ENCODE measurements around the gene NFKBIB.
A peak's percentile ranks its signal among the peaks of the same experiment; 100 is the strongest.
"Not testable (repeated sequence)": the region's sequence is repeated elsewhere in the genome, so short reads cannot be mapped to it uniquely, and the experiment has no call there.

Gene NFKBIB, protein sequence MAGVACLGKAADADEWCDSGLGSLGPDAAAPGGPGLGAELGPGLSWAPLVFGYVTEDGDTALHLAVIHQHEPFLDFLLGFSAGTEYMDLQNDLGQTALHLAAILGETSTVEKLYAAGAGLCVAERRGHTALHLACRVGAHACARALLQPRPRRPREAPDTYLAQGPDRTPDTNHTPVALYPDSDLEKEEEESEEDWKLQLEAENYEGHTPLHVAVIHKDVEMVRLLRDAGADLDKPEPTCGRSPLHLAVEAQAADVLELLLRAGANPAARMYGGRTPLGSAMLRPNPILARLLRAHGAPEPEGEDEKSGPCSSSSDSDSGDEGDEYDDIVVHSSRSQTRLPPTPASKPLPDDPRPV

DNA sequence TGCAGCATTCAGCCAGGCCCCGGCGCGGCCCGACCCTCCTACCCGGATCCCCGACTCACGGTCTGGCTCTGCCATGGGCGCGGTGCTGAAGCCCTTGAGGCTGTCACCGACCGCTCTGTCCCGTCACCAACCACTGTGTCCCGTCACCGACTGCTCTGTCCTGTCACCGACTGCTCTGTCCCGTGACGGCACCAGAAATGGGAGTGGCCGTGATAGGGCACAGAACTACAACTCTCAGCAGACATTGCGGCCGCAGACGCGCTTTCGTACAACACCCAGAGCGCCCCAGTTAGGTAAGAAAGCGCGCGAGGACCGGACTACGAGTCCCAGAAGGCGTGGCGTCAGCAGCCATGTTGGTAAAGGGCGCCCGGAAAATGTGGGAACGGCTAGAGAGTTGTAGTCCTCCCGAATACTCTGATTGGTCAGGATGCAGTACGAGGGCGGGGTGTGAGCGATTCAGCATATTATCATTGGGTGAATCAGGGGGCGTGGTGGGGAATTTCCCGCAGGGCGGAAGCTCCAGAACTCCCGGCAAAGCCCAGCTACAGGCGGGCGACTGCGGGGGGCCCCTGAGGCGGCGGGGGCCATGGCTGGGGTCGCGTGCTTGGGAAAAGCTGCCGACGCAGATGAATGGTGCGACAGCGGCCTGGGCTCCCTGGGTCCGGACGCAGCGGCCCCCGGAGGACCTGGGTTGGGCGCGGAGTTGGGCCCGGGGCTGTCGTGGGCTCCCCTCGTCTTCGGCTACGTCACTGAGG lies at the start of gene NFKBIB, which contains the start of gene SIRT2:
Gene NFKBIB (plus strand): TSS at position 523 of the 755 bp plus-strand sequence. CDS start 64 bp downstream, at position 587.
Gene SIRT2 (minus strand): TSS at position 172 of the 755 bp plus-strand sequence. CDS start 97 bp downstream, at position 75.
- DNase-seq = peak; percentile 100

DNA sequence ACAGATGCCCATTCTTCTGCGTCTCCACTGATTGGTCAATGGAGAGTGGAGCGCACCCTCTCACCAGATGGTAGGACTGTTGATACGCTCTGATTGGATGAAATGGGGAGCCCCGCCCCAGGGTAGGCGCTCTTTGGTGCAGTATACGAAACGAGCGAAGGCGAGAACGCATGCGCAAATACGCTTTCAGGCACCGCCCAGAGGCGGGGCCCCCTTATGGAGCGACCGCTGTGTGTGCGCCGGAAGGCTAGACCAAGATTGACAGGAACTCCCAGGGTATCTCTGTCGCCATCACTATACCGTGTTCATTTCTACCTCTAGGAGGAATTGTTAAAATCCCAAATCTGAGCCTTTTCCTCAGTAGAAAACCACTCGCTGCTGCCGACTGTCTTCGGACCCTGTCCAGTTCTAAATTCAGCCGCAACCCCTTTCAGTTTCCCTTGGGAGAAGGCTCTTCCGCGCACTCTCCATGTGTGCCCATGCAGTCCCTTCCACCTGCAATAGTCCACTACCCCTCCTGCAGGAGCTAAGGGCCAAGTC lies 49.3 kb upstream of the NFKBIB start:
- peak; percentile 100 for DNase-seq

DNA sequence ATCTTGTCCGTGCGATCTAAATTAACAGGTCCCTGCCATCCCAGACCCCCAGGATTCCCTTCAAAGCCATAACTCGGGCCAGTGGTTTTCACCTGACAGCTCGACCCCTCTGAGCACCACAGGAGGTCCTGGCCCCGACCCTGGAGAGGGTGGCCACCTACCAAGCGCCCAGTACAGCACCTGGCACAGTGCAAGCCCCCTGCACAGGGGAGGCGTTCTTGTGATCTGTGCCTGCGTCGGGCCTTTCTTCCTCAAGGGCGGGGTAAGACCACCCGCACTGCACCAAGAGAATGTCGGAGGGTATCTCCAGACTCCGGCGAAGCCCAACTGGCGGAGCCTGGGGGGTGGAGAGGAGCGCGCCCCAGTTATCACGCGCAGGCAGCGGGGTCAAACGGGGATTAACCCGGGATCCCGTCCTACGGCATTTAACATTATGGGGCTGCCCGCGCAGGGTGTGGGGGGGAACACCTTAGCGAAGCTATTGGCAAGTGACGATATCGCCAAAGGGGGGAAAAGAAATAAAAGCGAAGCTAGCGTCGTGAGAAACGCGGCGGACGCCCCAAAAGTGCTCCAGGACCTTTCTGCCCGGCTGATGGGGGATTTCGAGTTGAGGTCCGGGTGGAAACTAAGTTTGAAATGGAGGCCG lies 48.7 kb upstream of the NFKBIB start:
- DNase-seq = peak; percentile 66

DNA sequence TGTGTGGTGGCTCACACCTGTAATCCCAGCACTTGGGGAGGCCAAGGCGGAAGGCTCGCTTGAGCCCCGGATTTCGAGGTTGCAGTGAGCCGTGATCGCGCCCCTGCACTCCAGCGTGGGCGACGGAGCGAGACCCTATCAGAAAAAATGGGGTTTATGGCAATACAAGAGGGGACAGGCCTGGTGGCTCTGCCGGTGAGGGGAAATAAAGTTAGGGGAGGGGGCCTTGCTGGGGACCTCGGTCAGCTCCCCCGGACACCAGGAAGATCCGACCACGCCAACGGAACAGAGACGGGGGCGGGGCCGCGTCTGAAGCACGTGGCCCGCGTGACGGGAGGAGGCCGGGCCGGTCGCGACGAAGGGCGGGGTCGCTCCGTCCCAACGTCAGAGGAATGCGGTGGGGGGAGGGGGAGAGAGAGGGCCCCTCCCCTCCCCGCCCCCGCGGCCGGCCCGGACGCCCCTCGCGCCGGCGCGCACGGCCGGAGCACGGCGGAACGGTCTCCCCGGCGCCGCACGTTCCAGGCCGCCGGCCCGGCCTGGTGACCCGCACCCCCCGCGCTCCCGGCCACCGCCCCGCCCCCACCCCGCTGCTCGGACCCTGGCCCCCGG lies 48.0 kb upstream of the NFKBIB start:
- DNase-seq = peak; percentile 98

DNA sequence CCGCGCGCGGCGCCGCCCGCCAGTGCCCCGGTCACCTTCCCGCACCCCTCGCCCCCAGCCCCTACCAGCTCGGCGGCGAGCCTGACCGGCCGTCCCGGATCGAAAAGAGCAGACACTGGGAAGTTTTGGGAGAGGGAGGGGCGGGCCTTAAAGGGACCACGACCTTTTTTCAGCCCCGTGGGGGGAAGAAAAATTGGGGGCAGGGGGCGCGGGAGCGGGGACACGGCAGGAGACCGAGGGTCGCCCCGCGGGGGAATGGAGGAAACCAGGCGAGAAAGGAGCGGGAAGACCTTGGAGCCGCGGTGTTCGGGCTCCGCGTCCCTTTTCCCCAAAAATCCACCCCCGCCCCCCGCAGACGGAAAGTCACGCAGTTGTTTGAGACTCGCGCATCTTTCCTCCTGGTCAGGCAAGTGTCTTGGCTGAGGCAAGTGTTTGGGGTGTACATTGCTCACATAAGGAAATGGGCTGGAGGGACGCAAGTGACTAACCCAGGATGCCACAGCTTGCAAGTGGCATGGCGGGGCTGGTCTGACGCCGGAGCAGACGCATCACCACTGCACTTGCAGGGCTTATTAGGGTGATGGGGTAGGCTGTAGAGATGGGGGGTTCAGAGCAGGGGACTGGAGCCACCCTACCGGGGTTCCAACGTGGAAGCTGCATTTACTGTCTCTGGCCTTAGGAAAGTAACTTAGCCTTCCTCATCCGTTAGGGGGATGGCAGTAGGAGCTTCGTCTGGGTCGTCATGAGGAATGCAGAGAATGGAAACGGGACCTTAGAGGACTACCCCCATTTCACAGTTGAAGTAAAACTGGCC lies 47.3 kb upstream of the NFKBIB start:
- DNase-seq = peak; percentile 78

- DNase-seq = no peak
These were observed 46.6 kb upstream of the NFKBIB start for GRCh38 chr19:38853214-38853613.

- DNase-seq = not testable (repeated sequence)
These were observed 44.8 kb upstream of the NFKBIB start for GRCh38 chr19:38854961-38855360.

DNA sequence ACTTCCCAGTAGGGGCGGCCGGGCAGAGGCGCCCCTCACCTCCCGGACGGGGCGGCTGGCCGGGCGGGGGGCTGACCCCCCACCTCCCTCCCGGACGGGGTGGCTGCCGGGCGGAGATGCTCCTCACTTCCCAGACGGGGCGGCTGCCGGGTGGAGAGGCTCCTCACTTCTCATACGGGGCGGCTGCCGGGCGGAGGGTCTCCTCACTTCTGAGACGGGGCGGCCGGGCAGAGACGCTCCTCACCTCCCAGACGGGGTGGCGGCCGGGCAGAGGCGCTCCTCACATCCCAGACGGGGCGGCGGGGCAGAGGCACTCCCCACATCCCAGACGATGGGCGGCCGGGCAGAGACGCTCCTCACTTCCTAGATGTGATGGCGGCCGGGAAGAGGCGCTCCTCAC lies 44.0 kb upstream of the NFKBIB start:
- DNase-seq = not testable (repeated sequence)

- no peak for DNase-seq
These were observed 43.0 kb upstream of the NFKBIB start for GRCh38 chr19:38856813-38857212.

- not testable (repeated sequence) for DNase-seq
These were observed 40.1 kb upstream of the NFKBIB start for GRCh38 chr19:38859631-38860204.

- no peak for DNase-seq
These were observed 38.4 kb upstream of the NFKBIB start for GRCh38 chr19:38861368-38861767.

DNA sequence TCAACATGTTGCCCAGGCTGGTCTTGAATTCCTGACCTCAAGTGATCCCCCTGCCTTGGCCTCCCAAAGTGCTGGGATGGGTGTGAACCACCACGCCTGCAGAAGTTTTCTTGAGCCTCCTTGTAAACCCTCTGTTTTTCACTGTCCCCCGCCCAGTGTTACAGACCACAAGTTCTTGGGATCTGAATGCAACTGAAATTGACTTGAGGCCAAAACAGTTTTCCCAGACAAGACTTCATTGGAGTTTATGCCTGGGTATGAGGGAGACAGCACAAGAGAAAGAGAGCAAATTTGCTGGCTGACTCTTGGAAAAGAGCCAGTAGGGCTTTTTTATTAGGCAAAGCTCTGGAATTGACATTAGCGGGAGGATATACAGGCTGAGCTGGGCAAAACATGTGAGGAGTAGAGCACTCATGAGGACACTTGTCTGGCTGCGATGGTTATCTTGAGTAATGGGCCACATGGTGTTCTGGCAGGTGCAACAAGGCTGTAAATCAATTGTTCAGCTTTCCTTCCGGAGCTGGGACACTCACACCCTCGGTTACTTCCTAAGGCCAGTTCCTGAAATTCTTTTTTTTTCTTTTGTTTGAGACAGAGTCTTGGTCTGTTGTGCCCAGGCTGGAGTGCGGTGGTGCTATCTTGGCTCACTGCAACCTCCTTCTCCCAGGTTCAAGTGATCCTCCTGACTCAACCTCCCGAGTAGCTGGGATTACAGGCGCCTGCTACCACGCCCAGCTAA lies 37.3 kb upstream of the NFKBIB start:
- DNase-seq = peak; percentile 72

DNA sequence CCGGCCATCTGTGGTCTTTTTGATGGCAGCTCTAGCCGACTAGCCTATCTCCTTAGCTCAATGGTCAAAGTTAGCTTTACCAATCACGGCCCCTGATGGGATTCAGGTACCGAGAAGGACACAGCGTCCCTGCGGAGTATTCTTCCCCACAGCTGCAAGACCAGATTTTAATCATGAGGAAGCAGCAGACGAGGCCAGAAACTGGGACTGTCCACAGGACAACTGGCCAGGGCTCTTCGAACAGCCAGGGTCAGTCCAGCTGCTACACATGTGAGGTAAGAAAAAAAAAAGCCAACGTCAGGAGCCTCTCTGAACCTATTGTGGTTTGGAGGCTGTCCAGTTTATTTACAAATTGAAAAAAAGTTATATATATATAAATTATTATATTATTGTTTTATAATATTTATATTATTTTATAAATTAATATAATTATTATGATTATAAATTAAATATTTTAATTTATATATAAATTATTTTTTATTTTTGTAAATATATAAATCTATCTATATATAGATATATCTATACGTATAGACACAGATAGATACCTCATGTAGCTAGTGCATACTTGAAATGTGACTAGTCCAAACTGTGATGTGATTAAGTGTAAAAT lies 32.5 kb upstream of the NFKBIB start:
- DNase-seq = no peak

DNA sequence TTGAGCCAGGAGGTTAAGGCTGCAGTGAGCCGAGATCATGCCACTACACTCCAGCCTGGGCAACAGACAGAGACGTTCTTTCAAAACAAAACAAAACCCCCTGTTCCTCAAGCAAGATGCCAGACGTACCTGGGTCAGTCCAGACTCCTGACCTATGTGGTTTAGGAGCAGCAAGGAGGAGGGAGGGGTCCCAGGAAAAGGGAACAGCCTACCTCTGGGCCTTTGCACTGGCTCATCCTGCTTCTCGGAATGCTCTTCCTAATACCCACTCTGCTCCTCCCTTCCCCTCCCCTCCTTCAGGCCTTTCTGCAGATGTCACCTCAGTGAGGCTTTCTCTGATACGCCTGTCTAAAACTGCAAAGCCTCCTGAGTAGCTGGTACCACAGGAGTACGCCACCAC lies 31.2 kb upstream of the NFKBIB start:
- DNase-seq = no peak

DNA sequence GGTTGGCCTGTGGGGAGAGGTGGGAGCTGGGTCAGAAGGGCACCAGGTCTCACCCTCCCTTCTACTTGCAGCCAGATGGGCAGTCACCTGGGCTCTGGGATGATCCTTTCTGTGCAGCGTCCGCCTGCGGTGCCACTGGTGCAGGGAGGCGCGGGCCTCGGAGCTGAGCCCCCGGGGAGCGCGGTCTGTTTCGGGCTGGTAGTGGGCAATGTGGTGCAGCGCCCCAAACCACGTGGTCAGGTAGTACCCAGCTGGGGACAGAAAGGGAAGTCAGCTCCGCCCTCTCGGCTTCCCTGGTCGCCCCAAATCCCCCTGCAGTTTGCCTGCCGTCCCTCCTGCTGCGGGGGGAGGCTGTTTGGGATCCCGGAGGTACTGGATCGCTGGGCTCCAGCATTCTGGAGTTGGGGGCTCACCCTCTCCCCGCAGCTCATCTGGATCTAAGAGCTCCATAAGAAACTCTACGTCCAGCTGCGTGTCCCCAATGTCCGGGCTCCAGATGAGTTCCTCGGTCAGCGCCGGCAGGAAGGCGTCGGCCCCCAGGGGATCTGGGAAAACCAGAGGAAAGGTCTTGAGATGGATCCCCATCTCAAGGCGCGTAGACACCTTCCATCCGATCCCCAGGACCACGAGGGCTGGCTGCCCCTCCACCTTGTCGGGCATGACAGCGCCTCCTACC lies 30.5 kb upstream of the NFKBIB start:
- peak; percentile 74 for DNase-seq

DNA sequence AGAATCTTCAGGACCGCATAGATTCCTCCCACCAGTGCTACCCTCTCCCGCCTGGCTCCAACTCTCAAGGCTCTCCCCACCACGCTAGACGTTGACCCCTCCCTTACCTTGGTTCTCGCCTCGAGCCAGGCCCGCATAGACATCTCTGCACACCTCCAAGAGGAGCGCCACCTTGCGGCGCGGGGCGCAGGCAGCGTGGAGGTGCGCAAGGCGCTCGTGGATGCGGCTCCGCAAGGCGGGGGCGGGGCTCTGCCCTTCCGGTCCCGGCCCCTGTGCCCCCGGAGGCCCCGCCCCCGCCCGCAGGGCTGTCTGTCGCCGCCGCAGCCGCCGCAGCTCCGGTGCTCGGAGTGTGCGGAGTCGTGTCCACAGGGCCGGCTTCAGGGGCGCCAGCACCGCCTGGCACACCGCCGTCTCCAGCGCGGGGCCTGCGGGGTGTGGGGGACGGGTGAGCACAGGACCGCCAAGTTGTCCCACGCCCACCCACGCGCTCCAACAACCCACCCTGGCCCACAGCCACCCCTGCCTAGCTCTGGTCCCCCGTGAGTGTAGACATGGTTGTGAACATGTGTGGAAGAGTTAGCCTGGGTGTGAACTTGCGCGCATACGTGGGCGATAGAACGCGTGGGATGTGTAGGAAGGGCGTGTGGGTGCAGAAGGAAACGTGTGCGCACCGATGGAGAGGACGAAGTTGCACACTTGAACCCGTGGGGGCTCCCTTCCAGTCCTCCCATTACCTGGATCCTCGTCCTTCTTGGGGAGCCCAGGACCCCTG lies 29.7 kb upstream of the NFKBIB start:
- DNase-seq = peak; percentile 91

DNA sequence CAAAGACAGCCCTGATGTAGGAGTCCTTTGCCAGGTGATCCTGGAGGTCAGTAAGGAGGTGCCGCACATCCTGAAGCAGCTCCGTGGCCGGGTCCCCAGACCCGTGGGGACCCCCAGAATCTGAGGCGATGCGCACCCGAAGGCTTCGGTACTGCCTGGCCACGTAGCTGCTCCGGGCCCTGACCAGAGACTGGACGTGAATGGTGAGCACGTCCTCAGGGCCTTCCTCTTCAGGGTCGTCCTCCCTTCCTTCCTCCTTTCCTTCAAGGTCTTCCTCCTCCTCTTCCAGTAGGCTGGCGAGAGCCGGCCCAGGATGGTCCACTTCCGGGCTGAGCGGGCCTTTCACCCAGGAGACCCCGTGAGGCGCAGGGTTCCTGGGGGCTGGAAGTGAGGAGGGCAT lies 29.2 kb upstream of the NFKBIB start:
- no peak for DNase-seq

DNA sequence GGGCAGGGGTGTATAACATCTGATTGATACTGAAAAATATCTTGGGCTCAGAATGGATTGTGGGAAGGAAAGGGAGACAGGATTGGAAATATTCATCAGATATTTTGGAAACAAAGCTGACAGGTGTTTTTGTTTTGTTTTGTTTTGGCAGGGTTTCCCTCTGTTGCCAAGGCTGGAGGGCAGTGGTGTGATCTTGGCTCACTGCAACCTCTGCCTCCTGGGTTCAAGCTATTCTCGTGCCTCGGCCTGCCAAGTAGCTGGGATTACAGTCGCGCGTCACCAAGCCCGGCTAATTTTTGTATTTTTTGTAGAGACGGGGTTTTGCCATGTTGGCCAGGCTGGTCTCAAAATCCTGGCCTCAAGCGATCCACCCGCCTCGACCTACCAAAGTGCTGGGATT lies 26.4 kb upstream of the NFKBIB start:
- DNase-seq = not testable (repeated sequence)

Measured in hematopoietic multipotent progenitor cell treated with erythropoietin and hydrocortisone succinate and interleukin-3 and kit ligand, for 4 days (in vitro differentiated cells).